ENCODE results near the gene POLD2.
"Not testable (repeated sequence)": the region's sequence is repeated elsewhere in the genome, so short reads cannot be mapped to it uniquely, and the experiment has no call there.

The POLD2 gene

DNA sequence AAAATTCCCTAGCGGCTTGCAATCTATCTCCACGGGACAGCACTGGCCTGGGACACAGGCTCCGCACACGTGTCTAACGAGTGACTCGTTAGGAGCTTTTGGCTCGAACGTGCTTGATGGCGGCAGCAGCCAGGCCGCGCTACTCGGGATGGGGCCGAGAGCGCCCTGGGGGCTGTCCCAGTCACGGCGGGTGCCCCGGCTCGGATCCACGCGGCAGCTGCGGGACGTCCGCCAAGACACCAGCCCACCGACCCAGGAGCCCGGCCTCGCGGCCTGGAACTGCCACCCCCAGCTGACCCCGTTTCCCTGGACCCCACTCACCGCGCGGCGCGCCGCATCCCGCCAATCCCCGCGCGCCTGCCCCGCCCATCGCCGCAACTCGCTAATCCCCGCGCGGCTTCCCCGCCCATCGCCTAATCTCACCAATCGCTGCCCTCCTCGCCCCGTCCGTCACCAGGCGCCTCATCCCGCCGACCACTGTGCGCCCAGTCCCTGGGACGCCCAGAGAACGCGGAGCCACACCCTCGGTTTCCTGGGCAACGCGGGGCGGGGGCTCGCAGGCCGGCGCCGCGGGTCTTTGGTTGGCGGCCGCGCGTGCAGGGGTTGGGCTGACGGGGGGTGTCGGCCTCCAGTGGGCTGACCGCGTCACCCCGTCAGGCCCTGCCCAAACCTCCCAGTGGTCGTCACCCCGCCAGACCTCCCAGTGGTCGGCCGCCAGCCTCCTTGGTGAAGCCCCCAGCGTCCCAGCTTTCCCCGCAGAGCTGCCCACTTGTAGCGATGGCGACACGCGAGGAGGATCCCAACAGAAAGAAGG, at the start of gene POLD2:
TSS of gene POLD2 (minus strand) at position 359 of the 814 bp plus-strand sequence. CDS start 1,495 bp downstream, outside the sequence.
- DNase-seq (ENCODE audit: low read depth): peak; percentile 94

- no peak for DNase-seq (ENCODE audit: low read depth)
Observed at GRCh38 chr7:44172803-44173424, 49.6 kb upstream of the POLD2 start.

- no peak for DNase-seq (ENCODE audit: low read depth)
Observed at GRCh38 chr7:44172352-44172751, 49.0 kb upstream of the POLD2 start.

DNA sequence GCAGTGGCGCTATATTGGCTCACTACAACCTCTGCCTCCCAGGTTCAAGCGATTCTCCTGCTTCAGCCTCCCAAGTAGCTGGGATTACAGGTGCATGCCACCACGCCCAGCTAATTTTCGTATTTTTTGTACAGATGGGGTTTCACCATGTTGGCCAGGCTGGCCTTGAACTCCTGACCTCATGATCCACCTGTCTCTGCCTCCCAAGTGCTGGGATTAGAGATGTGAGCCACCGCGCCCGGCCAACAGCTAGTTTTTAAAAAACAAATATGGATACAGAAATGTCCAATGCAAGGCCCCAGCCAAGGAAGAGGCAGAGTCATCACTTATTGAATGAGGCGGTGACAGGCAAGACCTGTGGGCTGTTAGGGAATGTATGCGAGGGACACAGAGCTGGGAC, 48.6 kb upstream of the POLD2 start:
- not testable (repeated sequence) for DNase-seq (ENCODE audit: low read depth)

GRCh38 chr7:44167920-44168319, 44.6 kb upstream of the POLD2 start:
- DNase-seq (ENCODE audit: low read depth): no peak

DNA sequence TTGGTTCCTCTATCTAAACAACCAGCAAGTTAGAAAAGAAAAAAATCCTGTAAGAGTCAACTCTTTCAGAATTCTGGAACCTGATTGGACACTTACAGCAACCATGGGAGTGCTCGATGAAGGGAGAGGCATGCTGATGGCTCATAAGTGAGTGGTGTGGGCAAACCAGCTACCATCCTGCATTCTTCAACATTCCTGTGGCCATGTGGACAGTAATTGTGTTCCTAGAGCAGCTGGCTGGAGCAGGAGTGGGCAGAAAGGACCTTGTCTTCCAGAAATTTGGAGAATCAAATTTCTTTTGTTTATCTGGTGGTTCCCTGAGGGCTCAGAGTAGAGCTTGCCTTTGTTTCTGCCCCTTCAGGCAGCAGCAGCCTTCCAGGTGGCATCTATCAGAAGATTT, 40.2 kb upstream of the POLD2 start:
- peak; percentile 79 for DNase-seq (ENCODE audit: low read depth)

- DNase-seq (ENCODE audit: low read depth): no peak
Observed at GRCh38 chr7:44162785-44163395, 39.5 kb upstream of the POLD2 start.

GRCh38 chr7:44162179-44162578, 38.8 kb upstream of the POLD2 start:
- no peak for DNase-seq (ENCODE audit: low read depth)

DNA sequence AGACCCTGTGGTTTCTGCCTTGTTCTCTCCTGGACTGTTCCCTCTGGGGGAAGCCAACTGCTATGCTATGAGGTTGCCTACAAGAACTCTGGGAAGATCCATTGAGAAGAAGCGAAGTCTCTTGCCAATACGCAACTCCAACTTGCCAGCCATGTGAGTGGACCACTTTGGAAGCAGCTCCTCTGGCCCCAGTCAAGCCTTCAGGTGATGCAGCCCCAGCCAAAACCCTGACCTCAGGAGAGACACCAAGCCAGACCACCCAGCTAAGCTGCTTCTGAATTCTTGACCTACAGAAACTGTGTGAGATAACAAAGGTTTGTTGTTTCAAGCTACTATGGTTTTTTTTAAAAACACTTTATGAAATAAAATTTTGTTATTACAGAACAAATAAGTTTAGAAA, 38.0 kb upstream of the POLD2 start:
- no peak for DNase-seq (ENCODE audit: low read depth)

DNA sequence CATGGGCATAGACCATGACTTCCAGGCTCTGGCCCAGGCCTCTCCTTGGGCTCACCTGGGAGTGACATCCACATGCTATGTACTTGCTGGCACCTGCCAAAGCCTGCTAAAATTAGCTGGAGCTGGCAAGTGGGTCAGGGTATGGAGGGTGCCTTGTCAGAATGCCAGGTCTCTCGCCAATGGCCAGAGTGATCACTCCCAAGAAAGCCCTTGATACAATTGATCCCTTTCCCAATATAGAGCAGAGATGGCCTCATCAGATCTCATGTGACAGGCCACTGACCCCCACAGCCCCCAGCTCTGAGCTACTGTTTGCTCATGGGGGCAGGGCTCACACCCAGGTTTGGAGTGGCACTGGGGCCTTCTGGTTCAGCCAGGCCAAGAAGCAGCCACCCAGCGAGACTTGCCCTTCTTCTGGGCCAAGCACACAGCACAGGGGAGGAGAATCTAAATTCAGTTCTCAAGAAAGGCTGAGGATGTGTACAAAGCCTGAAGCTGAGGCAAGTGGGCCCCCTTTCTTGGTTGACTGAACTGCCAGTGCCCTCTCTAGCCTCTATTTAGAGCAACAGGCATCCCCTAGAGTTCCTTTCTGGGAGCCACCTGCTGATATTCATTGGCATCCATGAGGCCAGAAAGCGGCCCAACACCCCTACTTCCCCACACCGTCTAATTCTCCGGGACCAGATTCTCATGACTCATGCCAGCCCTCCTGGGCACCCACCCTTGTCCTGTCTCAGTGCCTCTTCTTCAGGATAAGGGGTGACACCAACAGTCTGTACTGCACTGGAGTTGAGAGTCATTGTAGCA, 36.7 kb upstream of the POLD2 start:
- DNase-seq (ENCODE audit: low read depth): no peak

DNA sequence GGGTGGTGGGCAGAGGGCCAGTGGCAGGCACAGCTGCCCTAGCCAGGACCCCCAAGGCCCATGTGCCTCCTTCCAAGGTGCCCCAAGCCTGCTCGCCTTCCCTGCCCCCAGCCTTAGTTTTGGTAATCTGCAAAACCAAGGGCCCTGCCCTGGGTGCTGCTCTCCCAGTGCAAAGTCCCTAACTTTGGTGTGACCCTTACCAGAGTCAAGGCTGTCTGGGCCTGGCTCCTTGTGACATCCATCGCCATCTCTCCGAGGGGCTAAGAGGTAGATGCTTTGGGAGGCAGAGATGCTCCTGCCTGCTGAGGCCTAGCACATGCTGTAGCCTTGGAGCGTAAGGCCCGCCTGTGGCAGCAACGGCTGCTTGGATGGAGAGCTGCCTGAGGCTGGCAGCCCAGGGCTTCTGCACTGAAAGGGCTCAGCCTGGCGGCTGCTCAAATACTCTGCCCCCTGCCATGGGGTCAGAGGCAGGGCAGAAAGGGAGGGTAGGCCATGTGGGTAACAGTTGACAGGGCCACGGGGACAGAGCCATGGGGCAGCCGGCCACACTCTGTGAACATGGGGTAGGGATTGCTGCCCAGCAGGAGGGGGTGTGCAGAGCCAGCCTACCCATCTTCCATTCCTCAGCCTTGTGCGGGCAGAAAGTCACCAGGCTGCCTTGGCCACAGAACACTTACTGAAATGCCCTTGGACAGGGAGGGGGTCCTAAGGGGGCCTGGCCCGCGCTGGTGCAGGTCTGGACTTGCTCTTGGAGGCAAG, 35.7 kb upstream of the POLD2 start:
- no peak for DNase-seq (ENCODE audit: low read depth)

GRCh38 chr7:44158096-44158872, 34.9 kb upstream of the POLD2 start:
- DNase-seq (ENCODE audit: low read depth): no peak

GRCh38 chr7:44157116-44158080, 34.0 kb upstream of the POLD2 start:
- no peak for DNase-seq (ENCODE audit: low read depth)

- DNase-seq (ENCODE audit: low read depth): no peak
Observed at GRCh38 chr7:44156453-44157010, 33.2 kb upstream of the POLD2 start.

- DNase-seq (ENCODE audit: low read depth): no peak
Observed at GRCh38 chr7:44155191-44156185, 32.1 kb upstream of the POLD2 start.

DNA sequence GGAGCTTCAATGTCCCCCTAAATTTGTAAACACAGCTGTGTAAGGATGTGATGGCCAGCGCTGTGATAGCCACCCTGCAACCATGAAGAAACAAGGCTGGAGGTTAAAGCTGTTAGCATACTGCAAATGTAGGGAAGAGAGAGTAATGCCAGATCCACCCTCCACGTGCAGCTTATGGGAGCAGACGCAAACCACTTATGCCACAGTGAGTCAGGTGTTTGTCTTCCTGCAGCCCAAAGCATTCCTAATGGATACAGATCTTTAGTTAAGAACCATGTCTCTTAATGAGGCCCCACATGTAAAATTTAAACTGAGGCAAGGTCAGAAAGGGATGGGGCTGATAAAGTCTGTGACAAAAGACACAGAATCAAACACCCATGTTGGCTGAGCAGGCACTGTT, 31.4 kb upstream of the POLD2 start:
- DNase-seq (ENCODE audit: low read depth): no peak

DNA sequence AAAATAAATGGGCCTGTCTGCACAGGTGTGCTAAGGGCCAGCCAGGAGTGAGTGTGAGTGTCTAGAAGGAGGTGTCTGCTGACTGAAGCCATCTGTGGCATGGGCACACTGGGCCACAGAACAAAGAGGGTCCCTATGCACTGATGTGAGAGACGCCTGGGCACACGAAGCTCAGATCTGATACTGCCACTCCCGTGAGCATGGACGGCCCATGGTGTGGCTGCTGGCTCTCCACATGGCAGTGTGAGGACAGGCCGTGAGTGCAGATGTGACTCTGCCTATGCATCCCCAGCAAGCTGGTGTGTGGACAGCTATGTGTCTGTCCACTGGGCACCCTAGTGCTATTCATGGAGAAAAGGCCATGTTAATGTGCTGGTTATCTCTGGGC, 30.6 kb upstream of the POLD2 start:
- no peak for DNase-seq (ENCODE audit: low read depth)

All from stromal cell of bone marrow (primary cell).